ENCODE measurements around the gene CSNK1G1.

Gene CSNK1G1

GRCh38 chr15:64344651-64345294 lies 11.2 kb downstream of the CSNK1G1 start:
- Histone ChIP-seq H3K36me3 (ENCODE audit: control insufficient read depth, insufficient read depth, low read length) (no peaks in the 10 kb centered on the region), H3K4me3 (ENCODE audit: low read depth, low read length) (no peak overlapping the region), H3K4me2 (ENCODE audit: low read length) (no peak overlapping the region), H3K4me1 (no peaks in the 10 kb centered on the region), H3K27me3 (ENCODE audit: control insufficient read depth, insufficient read depth, low read length) (no peaks in the 10 kb centered on the region), H2AFZ (no peak overlapping the region), H3K9me3 (ENCODE audit: control insufficient read depth, low read length) (no peaks in the 10 kb centered on the region), H3K79me2 (peaks cover 4% of the 10 kb centered on the region), H3K27ac (no peak overlapping the region), H3K9ac (no peak overlapping the region)
- TF ChIP-seq CTCF (IDR thresholded peaks at IDR 0.05): no peak

GRCh38 chr15:64343841-64344240 lies 12.1 kb downstream of the CSNK1G1 start:
- TF ChIP-seq CTCF (IDR thresholded peaks at IDR 0.05): no peak
- H3K27me3 ChIP-seq (ENCODE audit: control insufficient read depth, insufficient read depth, low read length): no peaks in the 10 kb centered on the region
- H3K27ac ChIP-seq: no peak overlapping the region
- no peaks in the 10 kb centered on the region for H3K9me3 ChIP-seq (ENCODE audit: control insufficient read depth, low read length)
- no peak overlapping the region for H3K9ac ChIP-seq
- H3K4me1 ChIP-seq: no peaks in the 10 kb centered on the region
- H3K4me3 ChIP-seq (ENCODE audit: low read depth, low read length): no peak overlapping the region
- H3K36me3 ChIP-seq (ENCODE audit: control insufficient read depth, insufficient read depth, low read length): no peaks in the 10 kb centered on the region
- peaks cover 4% of the 10 kb centered on the region for H3K79me2 ChIP-seq
- no peak overlapping the region for H2AFZ ChIP-seq
- no peak overlapping the region for H3K4me2 ChIP-seq (ENCODE audit: low read length)

DNA sequence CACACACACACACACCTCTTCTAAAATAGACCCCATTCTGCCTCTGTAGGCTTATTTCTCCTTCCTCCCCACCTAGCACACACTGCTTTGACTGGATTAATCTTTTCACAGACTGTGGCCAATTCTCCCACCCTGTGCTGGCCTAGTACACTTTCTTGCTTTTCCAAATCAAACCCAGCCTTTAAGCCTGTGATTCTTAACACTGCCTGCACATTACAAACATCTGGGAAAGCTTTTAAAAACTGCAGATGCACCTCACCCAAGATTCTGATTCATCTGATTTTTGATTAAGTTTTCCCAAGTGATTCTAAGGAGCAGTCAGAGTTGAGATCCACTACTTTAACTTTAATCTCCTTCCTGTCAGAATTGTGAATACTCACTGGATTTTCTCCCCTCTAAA lies 12.8 kb downstream of the CSNK1G1 start:
- Histone ChIP-seq H3K4me1 (no peaks in the 10 kb centered on the region), H3K4me3 (ENCODE audit: low read depth, low read length) (no peak overlapping the region), H3K4me2 (ENCODE audit: low read length) (no peak overlapping the region), H3K27ac (no peak overlapping the region), H2AFZ (no peak overlapping the region), H3K9me3 (ENCODE audit: control insufficient read depth, low read length) (no peaks in the 10 kb centered on the region), H3K79me2 (peaks cover 4% of the 10 kb centered on the region), H3K36me3 (ENCODE audit: control insufficient read depth, insufficient read depth, low read length) (no peaks in the 10 kb centered on the region), H3K9ac (no peak overlapping the region), H3K27me3 (ENCODE audit: control insufficient read depth, insufficient read depth, low read length) (no peaks in the 10 kb centered on the region)
- TF ChIP-seq CTCF (IDR thresholded peaks at IDR 0.05): no peak

DNA sequence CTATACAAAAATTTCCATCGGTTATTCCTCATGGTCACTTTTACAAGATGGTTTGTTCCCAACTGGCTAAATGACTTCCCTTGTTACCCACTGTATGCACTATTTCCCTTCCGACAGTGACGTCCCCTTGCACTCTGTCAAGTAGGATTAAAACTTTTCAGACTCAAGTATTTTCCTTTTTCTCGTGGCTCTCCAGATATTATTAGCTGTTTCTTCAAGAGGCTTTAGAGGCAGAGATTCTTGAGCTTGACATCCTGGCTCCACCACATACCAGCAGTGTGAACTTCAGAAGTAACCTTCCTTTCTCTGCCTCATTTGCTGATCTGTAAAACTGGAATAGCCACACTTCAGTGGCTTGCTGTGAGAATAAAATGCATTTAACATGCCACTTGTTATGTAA lies 14.0 kb downstream of the CSNK1G1 start:
- Histone ChIP-seq H3K27ac (no peak overlapping the region), H3K79me2 (peaks cover 4% of the 10 kb centered on the region), H3K9ac (no peak overlapping the region), H3K27me3 (ENCODE audit: control insufficient read depth, insufficient read depth, low read length) (no peaks in the 10 kb centered on the region), H3K4me1 (no peaks in the 10 kb centered on the region), H3K4me3 (ENCODE audit: low read depth, low read length) (no peak overlapping the region), H3K9me3 (ENCODE audit: control insufficient read depth, low read length) (no peaks in the 10 kb centered on the region), H3K4me2 (ENCODE audit: low read length) (no peak overlapping the region), H3K36me3 (ENCODE audit: control insufficient read depth, insufficient read depth, low read length) (no peaks in the 10 kb centered on the region), H2AFZ (no peak overlapping the region)
- TF ChIP-seq CTCF (IDR thresholded peaks at IDR 0.05): no peak

DNA sequence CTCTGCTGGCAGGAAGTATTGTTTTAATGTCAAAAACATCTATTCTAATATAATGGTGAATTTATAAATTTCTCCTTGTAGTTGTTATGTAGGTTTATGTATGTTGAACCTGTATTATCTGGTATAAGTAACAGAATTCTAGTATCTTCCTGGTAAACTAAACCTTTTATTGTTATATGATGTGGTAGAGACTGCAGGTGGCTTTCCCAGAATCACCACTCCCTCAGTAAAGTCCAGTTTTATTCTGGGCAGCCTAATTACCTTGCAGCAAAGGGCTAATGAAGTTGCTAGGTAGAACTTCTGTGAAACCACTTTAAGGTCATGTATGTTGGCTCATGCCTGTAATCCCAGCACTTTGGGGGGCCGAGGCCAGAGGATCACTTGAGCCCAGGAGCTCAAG lies 15.6 kb downstream of the CSNK1G1 start:
- Histone ChIP-seq H3K27ac (no peak overlapping the region), H3K36me3 (ENCODE audit: control insufficient read depth, insufficient read depth, low read length) (no peaks in the 10 kb centered on the region), H3K4me2 (ENCODE audit: low read length) (no peak overlapping the region), H2AFZ (no peak overlapping the region), H3K27me3 (ENCODE audit: control insufficient read depth, insufficient read depth, low read length) (no peaks in the 10 kb centered on the region), H3K9ac (no peak overlapping the region), H3K4me3 (ENCODE audit: low read depth, low read length) (no peak overlapping the region), H3K4me1 (no peaks in the 10 kb centered on the region), H3K9me3 (ENCODE audit: control insufficient read depth, low read length) (no peaks in the 10 kb centered on the region), H3K79me2 (peaks cover under 1% of the 10 kb centered on the region)
- TF ChIP-seq CTCF (IDR thresholded peaks at IDR 0.05): no peak
